Neural cell (in vitro differentiated cells): ENCODE measurements around the gene AHSG.

Source experiments
- EZH2 ChIP-seq: fragments of 200-600, 300-800 bp; shearing (Covaris generic), sonication (generic); IDR thresholded peaks from 2 replicates; pipeline ENCODE4 v1.6.1; 2014; ENCODE audit warnings: antibody characterized with exemption, low read length, borderline replicate concordance, mild to moderate bottlenecking; ENCODE audit not compliant: insufficient read depth, poor library complexity, severe bottlenecking
- RAD21 ChIP-seq: fragments of 450-650 bp; conservative IDR thresholded peaks from 2 replicates; pipeline ENCODE4 v1.6.1; 2014; ENCODE audit warnings: antibody characterized with exemption, mild to moderate bottlenecking, moderate library complexity

DNA sequence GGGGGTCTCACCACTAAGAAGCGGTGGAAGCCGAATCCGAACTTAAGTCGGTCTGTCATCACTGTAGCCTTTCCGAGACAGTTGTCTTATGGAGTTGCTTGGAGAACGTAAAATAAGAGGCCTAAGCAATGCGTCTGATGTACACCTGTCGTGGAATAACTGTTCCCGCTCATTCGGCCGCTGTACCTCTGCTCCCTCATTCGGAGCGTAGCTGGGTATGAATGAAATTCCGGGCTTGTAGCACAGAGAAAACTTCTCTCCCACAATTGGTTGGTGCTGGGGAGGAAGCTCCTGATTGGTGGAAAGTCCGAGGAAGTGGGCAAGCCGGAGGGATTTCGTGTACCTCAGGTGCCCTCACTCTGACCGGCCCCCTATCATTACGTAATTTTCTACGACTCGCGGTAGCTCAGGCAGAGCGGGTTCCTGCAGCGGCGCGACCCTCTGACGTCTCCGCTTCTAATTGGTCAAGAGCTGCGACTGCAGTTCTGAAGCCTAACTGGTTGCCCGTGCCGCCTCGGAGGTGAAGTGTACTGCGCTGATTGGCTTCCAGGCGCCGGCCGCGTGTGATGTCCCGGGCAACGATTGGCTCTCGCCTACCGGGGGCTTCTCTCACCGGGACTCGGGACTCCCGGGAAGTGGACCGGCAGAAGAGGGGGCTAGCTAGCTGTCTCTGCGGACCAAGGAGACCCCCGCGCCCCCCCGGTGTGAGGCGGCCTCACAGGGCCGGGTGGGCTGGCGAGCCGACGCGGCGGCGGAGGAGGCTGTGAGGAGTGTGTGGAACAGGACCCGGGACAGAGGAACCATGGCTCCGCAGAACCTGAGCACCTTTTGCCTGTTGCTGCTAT, 42.5 kb upstream of the AHSG start, which contains the start of gene DNAJB11:
- no peak for TF ChIP-seq EZH2
- TF ChIP-seq RAD21 = peak; percentile 50
